Left kidney (tissue), 2 donors: ENCODE results near the gene SLC14A1. TPM values are rescaled to one million over a fixed set of nuclear protein-coding genes. Genes with fewer than 3 reads are reported as not detected.

Experiments
- DNase-seq: peaks from one replicate; pipeline ENCODE4 v3.0.0-alpha.2; 2013
- polyA plus RNA-seq: library from polyadenylated mRNA; unstranded; fragments of 120-200 nt; gene quantifications from one replicate; pipeline ENCODE4 v1.2.1, GENCODE V29; 2013; ENCODE audit not compliant: insufficient read length

Gene SLC14A1
- polyA plus RNA-seq, 1 donor = 1.7 TPM

DNA sequence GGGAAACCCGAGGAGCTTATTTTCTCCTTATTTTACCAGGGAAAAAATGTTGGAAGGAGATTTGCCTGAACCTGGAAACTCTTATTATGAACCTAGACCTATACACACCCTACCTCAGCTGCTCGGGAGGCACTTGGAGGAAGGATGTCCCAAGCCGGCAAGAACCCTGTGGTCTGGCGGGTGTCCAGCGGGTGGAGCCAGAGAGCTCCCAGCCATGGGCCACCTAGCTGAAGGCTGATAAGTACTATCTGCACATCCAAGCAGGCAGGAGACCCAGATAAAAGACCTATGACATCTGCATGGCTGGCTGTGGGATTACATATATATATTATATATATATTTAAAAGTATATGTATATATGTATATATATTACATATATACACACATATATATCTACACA, 1.1 kb upstream of the SLC14A1 start:
- peak; percentile 39 for DNase-seq

DNA sequence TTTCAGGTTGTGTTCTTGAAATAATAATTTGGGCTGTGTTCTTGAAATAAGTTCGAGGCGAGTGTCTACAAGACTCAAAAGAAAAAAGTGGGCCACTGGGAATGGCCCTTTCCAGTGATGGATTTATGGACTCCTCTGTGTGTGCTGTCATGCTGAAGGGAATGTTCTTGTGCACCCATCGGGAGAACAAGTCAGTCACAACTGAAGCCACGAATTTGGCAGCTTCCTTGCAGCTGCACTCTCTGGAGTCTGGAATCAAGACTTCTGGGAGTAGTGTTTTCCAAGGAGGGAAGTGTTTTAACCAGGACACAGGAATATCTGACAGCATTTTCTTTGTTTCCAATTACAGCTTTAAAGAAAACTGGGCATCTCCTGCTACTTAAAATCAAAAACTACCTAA, 620 bp downstream of the SLC14A1 start:
- DNase-seq = no peak

GRCh38 chr18:45725336-45725735, 1.4 kb downstream of the SLC14A1 start:
- DNase-seq = no peak

- no peak for DNase-seq
Observed at GRCh38 chr18:45726603-45727002, 2.6 kb downstream of the SLC14A1 start.

DNA sequence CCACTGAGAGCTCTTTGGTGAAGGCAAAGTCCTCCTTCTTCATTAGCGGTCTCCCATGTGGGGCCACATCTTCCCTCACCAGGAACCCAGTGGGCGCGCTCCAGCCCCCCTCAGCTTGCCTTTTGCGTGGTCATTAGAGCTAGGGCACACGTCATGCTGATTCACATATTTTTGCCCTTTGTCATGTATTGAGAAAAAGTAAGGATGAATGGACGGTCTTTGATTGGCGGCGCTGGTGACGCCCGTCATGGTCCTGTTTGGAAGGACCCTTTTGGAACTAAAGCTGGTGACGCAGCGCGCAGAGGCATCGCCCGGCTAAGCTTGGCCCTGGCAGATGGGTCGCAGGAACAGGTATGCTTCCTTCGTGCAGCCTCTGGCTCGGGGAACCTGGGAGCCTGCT, 3.1 kb downstream of the SLC14A1 start:
- no peak for DNase-seq

DNA sequence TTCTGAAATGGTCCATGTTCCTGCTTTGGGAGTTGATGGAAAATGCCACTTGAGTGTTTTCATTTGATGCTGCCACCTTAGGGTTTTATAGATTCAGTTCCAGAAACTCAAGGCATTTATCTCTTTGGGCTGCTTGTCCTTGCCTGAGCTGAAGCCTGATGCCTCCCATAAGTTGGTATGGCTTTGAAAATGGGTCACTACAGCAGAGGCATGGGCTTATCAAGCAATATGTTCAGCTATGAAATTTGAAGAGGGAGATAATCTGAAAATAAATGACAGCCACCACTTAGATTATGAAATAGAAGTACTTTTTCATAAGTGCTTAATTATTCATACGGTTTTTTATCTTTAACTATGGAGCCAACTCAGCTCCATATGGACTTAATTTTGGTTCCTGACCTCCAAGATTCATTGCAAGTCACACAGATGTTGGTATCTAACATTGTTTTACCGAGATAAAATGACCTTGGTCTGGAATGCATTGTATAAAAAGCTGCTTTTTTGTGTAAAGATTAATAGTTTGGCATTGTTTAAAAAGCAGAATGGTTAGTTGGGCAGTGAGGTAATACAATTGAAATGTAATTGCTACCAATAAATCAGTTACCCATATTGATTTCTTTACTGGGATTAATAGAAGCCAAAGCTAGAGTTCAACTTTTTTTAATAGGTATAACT, 4.5 kb downstream of the SLC14A1 start:
- DNase-seq = no peak

- DNase-seq = no peak
Observed at GRCh38 chr18:45730832-45731575, 7.0 kb downstream of the SLC14A1 start.

- DNase-seq = no peak
Observed at GRCh38 chr18:45731716-45732115, 7.7 kb downstream of the SLC14A1 start.

- DNase-seq = no peak
Observed at GRCh38 chr18:45733535-45733934, 9.6 kb downstream of the SLC14A1 start.

- no peak for DNase-seq
Observed at GRCh38 chr18:45734505-45734904, 10.5 kb downstream of the SLC14A1 start.

DNA sequence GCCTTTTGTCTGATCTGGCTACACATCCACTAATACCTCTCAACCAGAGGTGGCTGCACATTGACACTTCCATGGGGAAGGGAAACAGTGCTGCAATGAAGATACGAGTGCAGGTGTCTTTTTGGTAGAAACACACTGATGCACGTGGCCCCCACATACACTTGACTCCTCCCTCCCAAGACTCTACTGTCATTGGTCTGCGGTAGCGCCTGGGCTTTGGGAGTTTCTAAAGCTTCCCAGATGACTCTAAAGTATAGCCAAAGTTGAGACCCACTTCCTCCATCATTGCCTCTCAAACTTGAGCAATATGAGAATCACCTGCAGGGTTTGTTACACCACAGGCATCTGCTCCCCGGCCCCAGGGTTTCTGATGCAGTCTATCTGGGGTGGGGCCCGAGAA, 11.0 kb downstream of the SLC14A1 start:
- DNase-seq = no peak

DNA sequence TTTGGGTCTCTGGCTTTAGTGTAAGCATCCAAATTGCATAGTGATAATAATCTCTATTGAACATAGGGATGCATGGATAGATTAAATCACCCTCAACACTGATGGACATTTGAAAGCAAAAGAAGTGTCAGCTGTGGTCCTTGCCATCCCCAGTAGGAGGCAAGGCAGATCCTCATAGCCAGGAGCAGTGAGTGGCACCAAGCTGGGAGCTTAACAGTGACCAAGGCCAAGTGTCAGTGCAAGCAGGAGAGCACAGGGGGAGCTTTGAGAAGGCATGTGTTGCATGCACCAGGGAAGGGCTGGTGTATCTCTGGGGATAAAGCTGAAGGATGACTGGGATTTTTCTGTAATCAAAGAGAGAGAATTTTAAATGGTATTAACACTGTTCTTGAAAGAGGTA, 14.7 kb downstream of the SLC14A1 start:
- DNase-seq = no peak

GRCh38 chr18:45739268-45739667, 15.3 kb downstream of the SLC14A1 start:
- no peak for DNase-seq

DNA sequence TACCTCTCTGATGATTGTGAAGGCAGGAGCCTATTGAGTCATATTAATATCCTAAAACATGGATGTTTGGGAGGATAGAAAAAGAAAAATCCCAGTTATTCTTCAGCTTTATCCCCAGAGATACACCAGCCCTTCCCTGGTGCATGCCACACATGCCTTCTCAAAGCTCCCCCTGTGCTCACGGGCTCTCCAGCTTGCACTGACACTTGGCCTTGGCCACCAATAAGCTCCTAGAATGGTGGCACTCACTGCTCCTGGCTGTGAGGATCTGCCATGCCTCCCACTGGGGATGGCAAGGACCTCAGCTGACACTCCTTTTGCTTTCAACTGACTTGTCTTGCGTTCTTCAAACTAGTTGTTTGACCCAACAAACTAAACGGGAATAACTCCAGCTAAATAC, 15.9 kb downstream of the SLC14A1 start:
- no peak for DNase-seq

GRCh38 chr18:45741056-45741455, 17.1 kb downstream of the SLC14A1 start:
- DNase-seq = no peak

DNA sequence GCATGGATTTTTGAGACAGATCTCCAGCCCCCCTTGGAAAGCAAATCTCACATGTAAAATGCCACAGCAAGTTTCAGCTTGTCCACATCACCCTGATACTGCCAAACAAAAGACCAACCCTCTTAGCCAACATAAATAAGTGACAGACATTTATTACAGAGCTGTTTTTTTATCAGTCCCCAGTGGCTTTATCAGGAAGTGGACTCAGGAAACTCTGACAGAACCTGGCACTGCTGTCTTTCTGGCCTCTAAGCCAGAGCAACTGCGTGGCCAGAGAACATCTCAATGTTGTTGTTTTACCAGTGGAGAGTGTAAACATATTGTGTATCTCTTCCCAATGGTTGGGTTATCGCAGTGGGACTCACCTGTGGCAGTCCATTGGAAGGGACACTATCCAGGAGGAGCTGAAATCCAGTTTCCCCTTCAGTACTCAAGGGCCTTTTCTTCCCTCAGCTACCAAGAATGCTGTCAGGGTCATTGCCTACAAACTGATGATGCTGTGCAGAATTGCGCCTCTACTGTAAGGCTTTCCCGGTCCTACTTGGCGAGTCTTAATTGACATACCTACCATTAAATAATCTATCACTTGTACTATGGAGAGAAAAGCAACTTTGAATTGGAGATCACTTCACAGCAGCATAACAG, 22.0 kb downstream of the SLC14A1 start:
- no peak for DNase-seq

- no peak for DNase-seq
Observed at GRCh38 chr18:45748501-45748900, 24.5 kb downstream of the SLC14A1 start.

DNA sequence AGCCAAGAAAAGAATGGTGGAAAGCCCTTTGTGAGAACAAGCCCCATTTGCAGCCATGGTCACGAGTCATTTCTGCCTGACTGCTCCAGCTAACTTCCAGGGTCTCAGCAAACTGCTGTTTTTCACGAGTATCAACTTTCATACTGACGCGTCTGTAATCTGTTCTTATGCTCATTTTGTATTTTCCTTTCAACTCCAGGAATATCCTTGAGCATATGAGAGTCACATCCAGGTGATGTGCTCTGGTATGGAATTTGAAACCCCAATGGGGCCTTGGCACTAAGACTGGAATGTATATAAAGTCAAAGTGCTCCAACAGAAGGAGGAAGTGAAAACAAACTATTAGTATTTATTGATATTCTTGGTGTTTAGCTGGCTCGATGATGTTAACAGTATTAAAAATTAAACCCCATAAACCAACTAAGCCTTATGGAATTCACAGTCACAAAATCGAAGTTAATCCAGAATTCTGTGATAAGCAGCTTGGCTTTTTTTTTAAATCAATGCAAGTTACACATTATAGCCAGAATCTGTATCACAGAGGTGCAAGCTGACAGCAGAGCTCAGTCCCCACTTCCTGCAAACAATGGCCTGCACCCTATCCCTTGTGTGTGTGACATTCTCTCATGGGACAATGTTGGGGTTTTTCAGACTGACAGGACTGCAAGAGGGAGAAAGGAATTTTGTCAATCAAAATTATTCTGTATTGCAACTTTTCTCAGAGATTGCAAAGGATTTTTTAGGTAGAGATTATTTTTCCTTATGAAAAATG, 26.1 kb downstream of the SLC14A1 start:
- DNase-seq = no peak

- no peak for DNase-seq
Observed at GRCh38 chr18:45751766-45752165, 27.8 kb downstream of the SLC14A1 start.

GRCh38 chr18:45752681-45753080, 28.7 kb downstream of the SLC14A1 start:
- DNase-seq = no peak

DNA sequence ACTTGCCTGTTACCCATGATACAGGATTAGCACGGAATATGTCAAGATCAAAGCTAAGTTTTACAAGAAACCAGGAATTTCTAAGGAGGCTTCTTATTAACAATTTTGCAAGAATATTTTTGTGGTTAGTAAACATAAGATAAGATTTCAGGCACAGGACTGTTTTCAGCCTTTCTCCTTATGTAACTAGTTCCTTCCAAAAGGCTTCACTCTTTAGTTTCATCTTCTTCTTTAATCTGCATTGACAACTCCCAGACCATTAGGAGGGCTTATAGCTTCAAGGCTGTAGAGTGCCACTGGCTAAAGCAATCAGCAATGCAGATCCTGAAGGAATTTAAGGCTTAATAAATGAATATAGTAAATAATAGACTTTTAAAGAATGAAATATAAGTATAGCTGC, 29.3 kb downstream of the SLC14A1 start:
- no peak for DNase-seq

DNA sequence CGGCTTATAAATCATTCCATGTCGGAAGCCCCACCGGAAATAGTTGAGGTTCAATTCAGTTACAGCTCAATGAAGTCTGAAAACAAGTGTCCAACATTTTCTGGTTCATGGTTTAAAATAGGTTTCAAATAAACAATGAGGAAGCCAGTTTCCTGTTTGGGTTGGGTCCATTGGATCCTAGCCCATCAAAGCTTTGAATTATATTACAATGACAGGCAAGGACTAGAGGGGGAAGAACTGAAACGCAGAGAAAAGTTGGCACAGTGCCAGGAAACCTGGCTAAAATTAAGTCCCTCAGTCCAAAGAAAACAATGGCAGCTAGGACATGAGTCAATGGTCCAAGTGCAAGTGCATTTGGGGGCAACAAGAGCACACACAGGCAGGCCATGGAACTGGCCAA, 32.0 kb downstream of the SLC14A1 start:
- DNase-seq = peak; percentile 54

GRCh38 chr18:45757005-45757404, 33.0 kb downstream of the SLC14A1 start:
- DNase-seq = no peak
